Stimulated activated CD4-positive, alpha-beta T cell treated with anti-CD3 and anti-CD28 coated beads, Interleukin-4, amount 100 ng/mL, for 4 hours (primary cell): ENCODE results near the gene HDAC7.
"Not testable (repeated sequence)": the region's sequence is repeated elsewhere in the genome, so short reads cannot be mapped to it uniquely, and the experiment has no call there.

Experiments used
- DNase-seq, 2 experiments: peaks; one replicate each; pipeline ENCODE4 v3.0.0-alpha.2; 2020

The HDAC7 gene

DNA sequence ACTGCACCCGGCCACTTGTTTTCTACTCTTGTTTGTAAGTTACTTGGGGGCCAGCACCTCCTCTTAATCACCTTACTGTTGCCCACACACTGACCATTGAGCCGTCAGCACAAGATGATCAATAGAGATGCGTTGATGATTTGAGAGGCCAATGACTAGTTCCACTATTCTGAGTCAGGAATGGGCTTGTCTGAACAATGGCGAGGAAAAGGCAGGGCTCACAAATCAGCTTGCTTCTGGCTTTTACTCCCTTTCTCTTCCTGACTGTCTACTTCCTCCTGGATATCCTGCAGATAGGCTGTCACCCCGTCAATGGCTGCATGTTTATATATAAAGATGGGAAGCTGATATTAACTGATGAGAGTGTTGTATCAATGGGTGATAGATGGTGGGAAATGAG, 29.1 kb upstream of the HDAC7 start:
- no peak for DNase-seq

DNA sequence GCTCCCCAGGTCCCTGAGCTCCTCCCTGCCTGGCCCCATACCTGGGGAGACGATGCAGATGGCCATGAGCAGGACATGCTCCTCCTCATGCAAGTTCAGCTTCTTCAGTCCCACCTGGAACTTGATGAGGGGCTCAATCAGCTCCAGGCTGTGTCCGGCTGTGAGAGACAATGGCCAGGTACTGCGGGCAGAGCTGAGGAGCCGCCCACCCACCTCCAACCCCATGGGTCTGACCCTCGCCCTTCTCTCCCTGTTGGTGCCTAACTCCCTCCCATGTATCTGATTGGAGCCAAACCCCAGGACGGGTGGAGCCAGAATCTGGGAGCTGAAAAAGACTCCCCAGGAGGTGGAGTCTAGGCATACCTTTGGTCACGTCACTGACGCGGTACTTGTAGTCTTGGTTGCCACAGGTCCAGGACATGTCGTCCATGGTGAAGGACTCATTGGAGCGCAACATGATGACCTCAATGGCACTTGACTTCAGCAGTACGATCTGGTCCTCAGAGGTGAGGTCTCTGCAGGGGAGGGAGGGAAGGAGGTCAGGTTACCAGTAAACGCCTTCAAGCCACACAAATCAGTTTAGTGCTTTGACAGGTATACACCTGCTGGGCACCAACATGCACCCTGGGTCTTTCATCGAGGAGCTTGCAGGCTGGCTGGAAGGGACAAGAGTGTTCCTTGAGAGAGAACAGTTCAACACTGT, 26.7 kb upstream of the HDAC7 start:
- DNase-seq = no peak

- no peak for DNase-seq
These were observed 25.4 kb upstream of the HDAC7 start for GRCh38 chr12:47845081-47845480.

GRCh38 chr12:47844264-47845019, 24.7 kb upstream of the HDAC7 start:
- DNase-seq = no peak

DNA sequence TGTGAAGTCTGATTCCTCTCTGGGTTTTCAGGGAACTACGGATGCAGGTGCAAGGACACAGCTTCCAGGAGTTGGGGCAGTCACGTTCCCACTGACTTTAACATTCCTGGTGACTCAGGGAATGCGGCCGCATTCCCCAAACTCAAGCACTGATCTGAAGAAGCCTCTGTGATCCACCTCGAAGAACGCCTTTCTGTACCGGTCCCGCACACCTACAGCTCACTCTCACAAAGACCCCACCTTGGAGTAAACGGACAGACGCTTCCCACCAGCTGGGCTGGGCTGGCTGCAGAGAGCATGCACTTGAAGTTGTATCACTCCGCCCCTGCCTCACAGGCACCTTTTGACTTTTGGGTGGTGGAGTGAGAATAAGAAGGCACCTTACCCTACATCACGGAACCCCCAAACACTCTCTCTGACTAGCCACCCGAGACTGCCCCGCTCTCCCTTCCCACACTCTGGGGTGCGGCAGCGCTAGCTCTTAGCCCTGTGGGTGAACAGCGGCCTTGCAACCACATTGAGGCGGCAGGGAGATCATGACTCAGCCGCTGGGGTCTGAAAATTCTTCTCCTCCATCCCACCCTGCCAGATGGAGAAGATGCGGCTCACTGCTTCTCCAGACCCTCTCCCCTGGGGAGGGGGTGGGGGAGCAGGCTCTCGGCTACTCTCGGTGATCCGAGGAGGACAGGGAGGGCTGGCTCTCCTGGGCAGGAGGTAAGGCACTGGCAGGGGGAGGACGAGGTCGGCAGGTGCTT, 23.7 kb upstream of the HDAC7 start:
- no peak for DNase-seq

GRCh38 chr12:47842543-47842942, 22.8 kb upstream of the HDAC7 start:
- not testable (repeated sequence) for DNase-seq

GRCh38 chr12:47841910-47842309, 22.2 kb upstream of the HDAC7 start:
- no peak for DNase-seq

- DNase-seq = no peak
These were observed 21.8 kb upstream of the HDAC7 start for GRCh38 chr12:47841501-47841900.

GRCh38 chr12:47840571-47840970, 20.9 kb upstream of the HDAC7 start:
- DNase-seq = no peak

- no peak for DNase-seq
These were observed 19.6 kb upstream of the HDAC7 start for GRCh38 chr12:47839214-47839876.

GRCh38 chr12:47838286-47838931, 18.7 kb upstream of the HDAC7 start:
- DNase-seq = no peak

DNA sequence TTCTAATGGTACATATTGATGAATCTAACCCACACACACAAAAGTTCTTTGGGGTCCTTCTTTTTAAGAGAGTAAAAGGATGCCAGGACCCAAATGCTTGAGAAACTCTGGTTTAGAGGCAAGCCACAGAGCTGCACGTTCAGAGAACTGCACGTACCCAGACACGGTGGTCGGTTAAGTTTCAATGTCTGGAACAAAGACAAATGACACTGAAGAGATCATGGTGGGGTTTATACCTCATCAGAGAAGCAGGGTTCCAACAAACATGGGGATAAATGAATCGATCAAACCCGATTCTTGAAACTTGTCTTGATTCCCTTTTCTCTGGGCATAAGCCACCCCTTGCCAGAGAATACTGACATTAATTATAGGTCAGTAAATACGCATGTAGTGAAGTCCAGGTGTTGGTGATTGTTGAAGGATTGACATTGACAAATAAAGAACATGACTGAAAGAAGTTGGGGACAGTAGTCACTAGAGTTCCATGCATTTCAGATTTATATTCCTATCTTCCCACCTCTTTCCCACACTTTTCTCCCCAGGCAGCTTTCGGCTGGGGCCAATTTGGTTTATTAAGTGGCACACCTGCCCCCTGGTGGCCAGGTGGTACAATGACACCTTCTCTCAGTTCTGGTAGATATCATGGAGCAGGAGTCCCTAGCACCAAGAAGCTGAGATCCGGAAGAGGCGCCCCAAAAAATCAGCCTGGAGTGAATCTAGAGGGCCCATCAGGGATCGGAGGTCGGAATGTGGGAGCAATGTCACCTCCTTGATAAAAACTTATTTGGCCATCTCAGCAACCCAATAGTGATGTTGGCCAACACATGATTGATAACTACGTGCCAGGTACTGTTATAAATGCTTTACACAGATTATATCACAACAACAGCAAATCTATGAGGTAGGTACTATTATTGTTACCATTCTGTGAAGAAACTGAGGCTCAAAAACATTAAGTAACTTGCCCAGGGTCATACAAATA, 17.8 kb upstream of the HDAC7 start:
- peak; percentile 49 to 65 for DNase-seq

DNA sequence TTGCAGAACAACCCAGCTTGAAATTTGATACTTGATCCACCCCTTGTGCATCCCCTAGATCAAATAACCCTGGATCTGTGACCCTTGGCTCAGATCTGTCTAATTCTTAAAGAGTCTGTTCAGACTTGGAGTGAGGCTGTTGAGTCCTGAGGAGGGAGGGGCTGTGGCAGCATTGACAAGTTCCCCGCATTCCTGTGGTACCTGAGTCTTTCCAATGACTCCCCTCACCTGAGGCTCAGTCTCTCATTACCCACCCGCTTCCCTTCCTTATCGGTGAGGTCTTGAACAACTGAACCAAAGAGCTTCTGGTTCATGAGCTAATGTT, 16.1 kb upstream of the HDAC7 start:
- no peak for DNase-seq

DNA sequence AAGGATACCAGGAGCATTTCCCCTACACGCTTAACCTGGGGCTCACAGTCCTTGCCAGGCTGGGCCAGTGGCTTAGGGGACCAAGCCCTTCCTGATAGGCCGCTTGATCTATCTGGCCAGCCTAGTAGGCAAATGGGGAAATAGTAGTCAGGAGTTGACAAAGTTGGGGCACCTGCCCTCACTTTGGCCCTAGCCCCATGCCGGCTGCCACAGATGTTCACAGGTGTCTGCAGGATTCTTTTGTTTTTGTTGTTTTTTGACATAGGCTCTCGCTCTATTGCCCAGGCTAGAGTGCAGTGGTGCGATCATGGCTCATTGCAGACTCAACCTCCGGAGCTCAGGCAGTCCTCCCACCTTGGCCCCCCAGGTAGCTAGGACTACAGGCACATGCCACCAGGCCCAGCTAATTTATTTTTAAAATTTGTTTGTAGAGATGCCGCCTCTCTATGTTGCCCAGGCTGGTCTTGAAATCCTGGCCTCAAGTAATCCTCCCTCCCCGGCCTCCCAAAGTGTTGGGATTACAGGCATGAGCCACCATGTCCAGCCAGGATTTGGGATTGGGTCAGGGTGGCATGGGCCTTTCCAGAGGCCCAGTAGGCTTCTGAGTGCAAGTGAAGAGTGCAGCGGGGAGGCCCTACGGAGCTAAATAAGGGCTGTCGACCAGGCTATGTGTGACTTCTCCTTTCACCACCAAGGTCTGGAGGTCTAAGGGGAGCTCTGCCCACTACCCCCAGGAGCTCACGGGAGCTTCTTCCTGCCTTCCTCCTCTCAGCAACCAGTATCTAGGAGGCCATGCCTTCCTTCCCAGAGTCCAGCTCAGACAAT, 15.5 kb upstream of the HDAC7 start:
- no peak for DNase-seq

DNA sequence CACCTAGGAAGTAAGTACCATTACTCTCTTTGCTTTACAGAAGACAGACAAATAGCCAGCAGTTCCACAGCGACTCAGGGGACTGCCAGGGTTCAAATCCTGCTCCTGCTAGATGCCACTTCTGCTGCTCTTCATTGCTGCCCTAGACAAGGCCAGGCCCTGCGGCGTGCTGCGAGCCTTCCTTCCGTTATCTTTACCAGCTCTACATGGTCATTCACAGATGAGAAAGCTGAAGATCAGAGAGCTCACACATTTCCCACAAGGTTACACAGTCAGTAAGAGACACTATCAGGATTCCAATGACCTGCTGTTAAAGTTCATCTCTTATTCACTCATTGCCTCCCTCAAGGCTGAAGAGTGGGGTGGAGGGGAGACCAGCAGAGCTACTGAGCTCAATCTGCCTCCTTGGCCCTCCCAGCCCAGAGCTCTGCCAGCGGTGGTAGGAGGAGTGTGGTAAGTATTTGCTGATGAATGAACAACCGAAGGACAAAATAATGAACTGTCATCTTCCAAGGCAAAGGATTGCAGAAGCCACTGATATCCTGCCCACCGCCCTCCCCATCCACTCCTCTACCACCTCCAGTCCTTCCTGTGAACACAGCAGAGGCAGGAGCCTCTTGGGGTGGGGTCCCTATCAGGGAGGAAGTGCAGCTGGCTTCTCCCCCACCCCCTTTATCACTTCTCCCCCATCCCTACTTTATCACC, 14.6 kb upstream of the HDAC7 start:
- no peak for DNase-seq

DNA sequence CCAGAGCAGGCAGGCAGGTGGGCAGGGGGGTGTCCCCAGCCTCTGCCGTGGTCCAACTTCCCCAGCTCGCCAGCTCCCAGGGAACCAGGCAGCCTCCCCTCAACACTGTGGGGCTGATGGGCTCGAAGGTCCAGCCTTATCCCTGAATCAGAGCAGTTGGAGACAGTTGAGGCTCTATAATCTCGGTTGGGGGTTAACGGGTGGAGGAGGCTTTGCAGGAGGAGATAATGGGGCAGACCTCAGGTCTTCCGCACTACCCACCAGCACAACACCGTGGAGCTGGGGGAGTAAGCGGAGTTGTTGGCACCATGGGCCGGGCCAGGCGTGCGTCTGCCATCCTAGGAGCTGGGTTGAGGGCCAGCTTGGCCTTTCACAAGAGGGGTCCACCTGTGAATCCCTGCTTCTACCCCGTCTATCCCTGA, 13.9 kb upstream of the HDAC7 start:
- DNase-seq = no peak

DNA sequence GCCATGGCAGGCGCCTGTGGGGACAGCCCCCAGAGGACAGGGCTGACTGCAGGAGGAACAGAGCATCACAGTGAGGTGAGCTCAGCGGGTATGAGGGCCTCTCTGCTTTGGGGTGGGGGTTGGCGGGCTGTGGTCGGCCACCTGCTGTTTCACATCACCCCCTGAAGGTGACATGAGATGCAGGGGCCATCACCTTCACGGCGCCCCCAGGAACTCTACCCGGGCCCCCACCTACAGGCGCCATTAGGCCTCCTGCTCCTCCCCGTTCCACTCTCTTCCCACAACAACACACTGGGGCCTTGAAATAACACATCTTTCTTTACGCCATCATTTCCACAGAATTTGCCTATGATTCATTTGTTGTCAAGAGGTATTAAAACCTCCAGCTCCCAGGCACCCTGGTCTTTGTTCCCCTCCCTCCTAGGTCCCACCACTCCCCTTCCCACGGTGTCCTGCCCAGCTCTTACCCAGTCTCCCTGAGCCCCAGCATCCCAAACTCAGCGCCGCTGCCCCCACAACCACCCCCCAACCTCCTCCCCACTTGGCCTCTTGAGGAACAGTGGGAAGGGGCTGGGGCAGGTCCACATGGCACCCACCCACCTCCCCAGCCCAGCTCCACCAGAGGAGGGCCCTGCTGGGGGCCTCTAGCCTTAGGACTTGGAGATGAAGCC, 12.7 kb upstream of the HDAC7 start:
- DNase-seq = peak; percentile 32 to 62

DNA sequence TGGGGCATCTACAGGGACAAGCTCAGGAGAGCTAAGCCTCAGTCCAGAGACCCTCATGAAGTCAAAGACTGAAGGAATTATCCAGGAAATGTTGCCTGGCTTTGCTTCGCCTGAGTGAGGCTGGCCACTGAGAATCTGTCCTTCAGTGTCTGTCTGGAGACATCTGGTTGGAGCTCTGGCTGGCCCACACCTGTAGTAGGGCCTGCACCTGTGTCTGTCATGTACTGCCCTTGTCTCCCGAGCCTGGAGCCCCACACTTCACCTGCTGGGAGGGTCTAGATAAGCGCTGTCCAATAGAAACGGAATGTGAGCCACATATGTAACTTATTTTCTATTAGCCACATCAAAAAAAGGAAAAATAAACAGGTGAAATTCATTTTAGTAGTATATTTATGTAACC, 9.9 kb upstream of the HDAC7 start:
- no peak for DNase-seq

- DNase-seq = no peak
These were observed 9.3 kb upstream of the HDAC7 start for GRCh38 chr12:47828976-47829482.
